Ishikawa (cell line): ENCODE measurements around the gene RAD23B.

Source experiments
- CEBPB ChIP-seq: IDR thresholded peaks from 2 replicates; pipeline ENCODE4 v1.6.1; 2012
- CREB1 ChIP-seq: IDR thresholded peaks from 2 replicates; pipeline ENCODE4 v1.6.1; 2012; ENCODE audit warnings: low read depth
- EP300 ChIP-seq: IDR thresholded peaks from 2 replicates; pipeline ENCODE4 v1.6.1; 2012; ENCODE audit warnings: borderline replicate concordance
- NFIC ChIP-seq: IDR thresholded peaks from 2 replicates; pipeline ENCODE4 v1.6.1; 2012
- RAD21 ChIP-seq: IDR thresholded peaks from 2 replicates; pipeline ENCODE4 v1.6.1; 2012; ENCODE audit warnings: low read depth
- TAF1 ChIP-seq: IDR thresholded peaks from 2 replicates; pipeline ENCODE4 v1.6.1; 2012; ENCODE audit warnings: low read depth, mild to moderate bottlenecking
- YY1 ChIP-seq: IDR thresholded peaks from 2 replicates; pipeline ENCODE4 v1.6.1; 2012; ENCODE audit warnings: low read depth
- TF ChIP-seq, protein P1 (sequence below): IDR thresholded peaks from 2 replicates; pipeline ENCODE4 v1.6.1; 2012; ENCODE audit warnings: low read depth, mild to moderate bottlenecking

- TF ChIP-seq EP300 (no peak), YY1 (no peak), TAF1 (no peak), CREB1 (no peak), RAD21 (no peak), NFIC (no peak), CEBPB (no peak)
- TF ChIP-seq, protein P1, sequence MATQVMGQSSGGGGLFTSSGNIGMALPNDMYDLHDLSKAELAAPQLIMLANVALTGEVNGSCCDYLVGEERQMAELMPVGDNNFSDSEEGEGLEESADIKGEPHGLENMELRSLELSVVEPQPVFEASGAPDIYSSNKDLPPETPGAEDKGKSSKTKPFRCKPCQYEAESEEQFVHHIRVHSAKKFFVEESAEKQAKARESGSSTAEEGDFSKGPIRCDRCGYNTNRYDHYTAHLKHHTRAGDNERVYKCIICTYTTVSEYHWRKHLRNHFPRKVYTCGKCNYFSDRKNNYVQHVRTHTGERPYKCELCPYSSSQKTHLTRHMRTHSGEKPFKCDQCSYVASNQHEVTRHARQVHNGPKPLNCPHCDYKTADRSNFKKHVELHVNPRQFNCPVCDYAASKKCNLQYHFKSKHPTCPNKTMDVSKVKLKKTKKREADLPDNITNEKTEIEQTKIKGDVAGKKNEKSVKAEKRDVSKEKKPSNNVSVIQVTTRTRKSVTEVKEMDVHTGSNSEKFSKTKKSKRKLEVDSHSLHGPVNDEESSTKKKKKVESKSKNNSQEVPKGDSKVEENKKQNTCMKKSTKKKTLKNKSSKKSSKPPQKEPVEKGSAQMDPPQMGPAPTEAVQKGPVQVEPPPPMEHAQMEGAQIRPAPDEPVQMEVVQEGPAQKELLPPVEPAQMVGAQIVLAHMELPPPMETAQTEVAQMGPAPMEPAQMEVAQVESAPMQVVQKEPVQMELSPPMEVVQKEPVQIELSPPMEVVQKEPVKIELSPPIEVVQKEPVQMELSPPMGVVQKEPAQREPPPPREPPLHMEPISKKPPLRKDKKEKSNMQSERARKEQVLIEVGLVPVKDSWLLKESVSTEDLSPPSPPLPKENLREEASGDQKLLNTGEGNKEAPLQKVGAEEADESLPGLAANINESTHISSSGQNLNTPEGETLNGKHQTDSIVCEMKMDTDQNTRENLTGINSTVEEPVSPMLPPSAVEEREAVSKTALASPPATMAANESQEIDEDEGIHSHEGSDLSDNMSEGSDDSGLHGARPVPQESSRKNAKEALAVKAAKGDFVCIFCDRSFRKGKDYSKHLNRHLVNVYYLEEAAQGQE = no peak
Observed at GRCh38 chr9:107375001-107375400, 91.9 kb downstream of the RAD23B start.
